NCI-H128 (cell line): ENCODE data around the gene KLLN.
"Not testable (repeated sequence)": the region's sequence is repeated elsewhere in the genome, so short reads cannot be mapped to it uniquely, and the experiment has no call there.

Source experiments
- DNase-seq: peaks from one replicate; lab custom pipeline; 2025; ENCODE audit not compliant: unreplicated experiment; lab: John Stamatoyannopoulos, UW

The KLLN gene

DNA sequence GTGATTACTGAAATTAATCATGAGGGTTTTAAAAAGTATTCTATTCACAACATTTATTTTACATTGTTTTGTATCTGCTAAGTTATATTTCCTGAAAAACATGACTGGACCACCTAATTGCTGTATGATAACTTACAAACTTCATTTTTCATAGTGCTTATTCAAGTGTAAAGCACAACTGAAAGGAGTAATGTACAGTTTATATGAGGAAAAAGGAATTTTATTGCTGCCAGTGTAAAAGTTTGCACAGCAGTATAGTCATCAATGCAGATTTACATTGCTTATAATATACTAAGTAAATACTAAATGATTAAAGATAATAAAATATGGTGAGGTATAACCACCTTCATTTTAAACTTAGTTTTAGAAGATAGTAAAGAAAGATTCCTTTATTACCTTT, 4.1 kb upstream of the KLLN start:
- DNase-seq, result no peak

DNA sequence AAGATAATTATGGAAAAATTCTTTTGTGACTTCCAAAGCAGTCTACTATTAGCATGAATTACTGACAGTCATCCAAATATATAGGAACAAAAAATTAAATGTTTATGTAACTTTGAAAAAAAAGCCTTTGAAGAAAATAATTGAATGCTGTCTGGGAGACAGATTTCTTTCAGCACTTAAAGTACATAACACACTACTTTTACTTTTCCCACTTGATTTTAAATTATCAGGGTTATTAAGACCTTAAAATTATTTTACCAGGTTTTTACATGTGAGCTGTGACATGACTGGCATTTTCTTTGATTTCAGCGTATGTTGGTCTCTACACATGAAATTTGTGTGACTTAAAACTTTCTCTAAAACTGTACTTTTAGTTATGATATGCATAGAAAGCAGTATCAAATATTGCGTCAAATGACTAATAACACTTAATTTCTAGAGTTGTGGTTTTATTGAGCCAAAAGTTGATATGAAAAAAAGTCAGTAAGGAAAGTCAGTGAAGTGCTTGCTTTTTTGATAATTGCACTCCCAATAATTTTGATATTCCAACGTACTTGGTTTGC, 3.2 kb upstream of the KLLN start:
- no peak for DNase-seq

DNA sequence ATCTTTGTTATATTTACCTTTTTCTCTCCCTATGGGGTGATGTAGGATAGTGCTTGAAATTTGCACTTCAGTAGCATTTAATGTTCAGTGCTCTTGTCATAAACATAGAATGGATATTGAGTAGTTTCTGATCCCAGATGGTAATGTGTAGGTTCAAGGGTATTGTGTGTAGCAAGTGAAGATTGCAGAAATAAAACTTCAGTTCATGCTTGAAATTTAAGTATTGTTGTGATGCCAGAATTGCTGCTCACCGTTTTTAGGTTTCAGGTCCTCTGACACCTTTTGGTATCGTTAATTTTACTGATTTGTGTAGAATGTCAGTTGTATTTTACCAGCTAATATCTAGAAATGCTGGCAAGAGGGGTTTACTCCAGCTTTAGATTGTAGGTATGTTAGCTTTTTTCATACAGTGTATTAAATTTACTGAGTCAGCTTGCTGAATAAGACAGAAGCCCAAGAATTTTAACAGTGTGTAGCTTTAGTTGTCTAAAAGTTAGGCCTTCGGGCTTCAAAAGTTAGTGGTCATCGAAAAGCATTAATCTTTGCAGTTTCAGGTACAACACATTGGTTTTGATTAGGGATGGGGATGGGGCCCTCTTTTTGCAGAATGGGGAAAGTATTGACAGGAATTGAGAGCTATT, 2.0 kb upstream of the KLLN start:
- DNase-seq, result no peak

DNA sequence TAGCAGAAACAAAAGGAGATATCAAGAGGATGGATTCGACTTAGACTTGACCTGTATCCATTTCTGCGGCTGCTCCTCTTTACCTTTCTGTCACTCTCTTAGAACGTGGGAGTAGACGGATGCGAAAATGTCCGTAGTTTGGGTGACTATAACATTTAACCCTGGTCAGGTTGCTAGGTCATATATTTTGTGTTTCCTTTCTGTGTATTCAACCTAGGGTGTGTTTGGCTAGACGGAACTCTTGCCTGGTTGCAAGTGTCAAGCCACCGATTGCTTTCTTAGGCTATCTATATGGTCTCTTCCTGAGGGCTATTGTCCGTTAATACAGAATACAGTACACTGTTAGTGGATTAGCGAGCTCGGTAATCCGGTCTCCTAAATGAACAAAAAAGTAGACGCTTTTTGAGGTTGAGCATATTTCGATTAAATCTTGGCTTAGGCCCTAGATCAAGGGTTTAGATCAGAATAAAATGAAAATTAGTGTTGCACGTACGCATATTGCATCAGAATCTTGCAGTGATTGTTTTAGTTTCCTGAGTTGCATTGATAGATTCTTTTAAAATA, 1.2 kb upstream of the KLLN start:
- DNase-seq, result no peak

DNA sequence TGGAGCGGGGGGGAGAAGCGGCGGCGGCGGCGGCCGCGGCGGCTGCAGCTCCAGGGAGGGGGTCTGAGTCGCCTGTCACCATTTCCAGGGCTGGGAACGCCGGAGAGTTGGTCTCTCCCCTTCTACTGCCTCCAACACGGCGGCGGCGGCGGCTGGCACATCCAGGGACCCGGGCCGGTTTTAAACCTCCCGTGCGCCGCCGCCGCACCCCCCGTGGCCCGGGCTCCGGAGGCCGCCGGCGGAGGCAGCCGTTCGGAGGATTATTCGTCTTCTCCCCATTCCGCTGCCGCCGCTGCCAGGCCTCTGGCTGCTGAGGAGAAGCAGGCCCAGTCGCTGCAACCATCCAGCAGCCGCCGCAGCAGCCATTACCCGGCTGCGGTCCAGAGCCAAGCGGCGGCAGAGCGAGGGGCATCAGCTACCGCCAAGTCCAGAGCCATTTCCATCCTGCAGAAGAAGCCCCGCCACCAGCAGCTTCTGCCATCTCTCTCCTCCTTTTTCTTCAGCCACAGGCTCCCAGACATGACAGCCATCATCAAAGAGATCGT, 690 bp upstream of the KLLN start:
- not testable (repeated sequence) for DNase-seq

DNA sequence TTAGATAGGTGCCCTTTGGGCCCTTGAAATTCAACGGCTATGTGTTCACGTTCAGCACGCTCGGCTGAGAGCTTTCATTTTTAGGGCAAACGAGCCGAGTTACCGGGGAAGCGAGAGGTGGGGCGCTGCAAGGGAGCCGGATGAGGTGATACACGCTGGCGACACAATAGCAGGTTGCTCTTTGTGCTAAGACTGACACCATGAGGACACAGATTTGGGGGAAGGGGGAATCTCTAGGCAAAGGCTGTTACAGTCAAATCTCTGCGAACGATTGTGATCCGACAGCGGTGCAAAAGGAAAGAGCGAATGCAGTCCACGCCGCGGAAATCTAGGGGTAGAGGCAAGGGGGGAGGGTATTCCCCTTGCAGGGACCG, 667 bp downstream of the KLLN start:
- DNase-seq, result no peak

DNA sequence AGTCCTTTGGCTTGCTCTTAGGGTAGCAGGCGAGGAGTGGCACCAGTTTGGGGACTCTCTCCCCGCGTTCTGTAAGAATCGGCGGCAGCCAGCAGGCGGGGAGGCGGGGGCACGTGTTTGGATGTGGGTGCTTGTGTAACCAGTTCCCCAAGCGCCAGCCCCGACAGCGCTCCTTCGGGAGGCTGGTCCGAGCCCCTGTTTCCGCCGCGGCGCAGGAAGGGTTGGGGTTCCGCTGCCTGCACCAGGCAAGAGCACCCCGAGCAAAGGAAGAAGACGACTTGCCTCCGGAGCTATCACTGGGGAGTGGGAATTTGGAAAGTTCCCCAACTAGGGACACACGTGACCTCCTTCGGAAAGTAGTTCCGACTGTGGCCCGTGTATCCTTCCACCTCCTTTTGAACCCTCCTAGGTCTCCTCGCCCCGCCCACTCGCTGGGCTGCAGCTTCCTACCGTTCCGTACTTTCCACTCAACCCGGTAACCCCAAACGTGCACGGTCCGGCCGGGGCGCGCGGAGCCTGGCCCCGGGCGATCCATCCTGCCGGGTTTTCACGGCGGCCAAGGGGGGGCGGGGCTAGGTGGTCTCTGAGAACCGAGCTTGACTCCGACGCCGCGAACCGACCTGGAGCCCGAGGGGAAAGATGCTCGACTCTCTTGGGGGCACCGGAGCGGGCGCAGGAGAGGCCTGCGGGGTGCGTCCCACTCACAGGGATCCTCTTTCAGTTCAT, 1.2 kb downstream of the KLLN start:
- DNase-seq, result no peak

DNA sequence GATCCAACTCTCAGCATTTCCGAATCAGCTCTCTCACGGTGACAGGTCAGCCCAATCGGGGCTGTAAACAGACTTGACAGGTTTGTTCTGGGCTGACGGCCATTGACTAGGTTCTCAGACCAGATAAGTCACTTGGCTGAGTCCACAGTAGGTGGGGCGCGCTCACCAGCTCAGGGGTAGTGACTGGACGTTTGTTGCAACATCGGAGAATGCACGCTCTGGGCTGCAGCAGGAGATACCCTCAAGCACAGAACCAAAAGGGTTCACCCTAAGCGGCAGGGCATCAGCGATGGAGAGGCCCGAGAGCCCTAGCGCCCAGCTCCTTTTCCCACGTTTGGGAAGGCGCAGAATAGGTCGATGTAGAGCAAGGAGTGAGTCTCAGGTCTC, 1.8 kb downstream of the KLLN start:
- DNase-seq, result no peak

DNA sequence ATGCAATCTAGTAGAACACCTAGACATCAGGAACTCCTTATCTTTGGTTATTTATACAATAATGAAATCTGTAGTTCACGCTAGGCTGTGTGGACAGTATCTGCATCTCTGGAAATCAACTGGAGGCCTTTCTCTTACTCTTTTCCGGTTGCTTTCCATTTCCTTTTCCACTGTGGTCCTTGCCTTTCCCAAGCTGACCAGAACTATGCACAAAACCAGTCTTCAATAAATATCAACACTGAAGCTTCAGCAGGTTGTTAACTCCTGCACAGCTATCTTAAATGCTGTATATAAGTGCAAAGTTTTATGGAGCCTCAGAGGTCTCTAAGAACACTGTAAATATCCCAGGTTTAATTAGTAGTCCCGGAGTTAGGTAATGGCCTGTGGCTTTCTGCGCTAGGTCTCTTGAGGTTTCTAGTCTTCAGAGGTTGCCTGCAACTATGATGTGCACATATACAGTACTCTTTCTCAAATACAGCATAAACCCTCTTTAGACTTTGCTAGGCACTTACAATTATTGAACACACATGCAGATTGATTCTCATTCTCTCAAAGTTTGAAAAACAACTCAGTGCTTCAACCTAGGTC, 2.4 kb downstream of the KLLN start:
- DNase-seq, result no peak

DNA sequence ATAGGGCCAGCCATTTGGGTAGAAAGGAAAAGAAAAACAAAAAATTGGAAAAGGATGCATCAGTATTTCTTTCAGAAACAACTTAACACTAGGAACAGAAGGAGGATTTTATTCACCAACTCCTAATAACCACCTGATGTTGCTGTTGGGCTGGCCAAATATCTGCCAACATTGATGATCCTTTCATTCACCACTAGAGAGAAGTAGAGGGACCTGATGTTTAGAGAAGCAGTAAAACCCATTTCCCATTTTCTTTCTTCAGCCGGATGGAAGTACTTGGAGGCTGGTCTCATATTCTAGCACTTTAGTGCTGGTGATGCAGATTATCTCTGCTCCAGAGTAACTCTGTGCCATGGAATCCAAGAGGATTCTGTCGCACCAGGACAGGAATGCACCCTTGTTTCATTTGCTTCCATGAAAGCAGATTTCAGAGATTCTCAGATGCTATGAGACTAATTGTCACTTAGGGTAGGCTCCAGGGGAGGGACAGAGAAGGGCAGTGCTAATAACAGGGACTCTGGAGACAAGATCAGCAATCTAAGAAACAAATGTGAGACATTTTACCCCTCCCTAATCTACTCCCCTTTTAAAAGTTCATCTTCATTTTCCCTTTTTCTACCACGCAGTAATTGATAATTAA, 3.1 kb downstream of the KLLN start:
- no peak for DNase-seq

DNA sequence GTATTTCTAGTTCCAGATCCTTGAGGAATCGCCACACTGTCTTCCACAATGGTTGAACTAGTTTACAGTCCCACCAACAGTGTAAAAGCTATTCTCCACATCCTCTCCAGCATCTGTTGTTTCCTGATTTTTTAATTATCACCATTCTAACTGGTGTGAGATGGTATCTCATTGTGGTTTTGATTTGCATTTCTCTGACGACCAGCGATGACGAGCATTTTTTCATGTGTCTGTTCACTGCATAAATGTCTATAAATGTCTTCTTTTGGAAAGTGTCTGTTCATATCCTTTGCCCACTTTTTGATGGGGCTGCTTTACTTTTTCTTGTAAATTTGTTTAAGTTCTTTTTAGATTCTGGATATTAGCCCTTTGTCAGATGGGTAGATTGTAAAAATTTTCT, 7.7 kb downstream of the KLLN start:
- DNase-seq, result not testable (repeated sequence)

DNA sequence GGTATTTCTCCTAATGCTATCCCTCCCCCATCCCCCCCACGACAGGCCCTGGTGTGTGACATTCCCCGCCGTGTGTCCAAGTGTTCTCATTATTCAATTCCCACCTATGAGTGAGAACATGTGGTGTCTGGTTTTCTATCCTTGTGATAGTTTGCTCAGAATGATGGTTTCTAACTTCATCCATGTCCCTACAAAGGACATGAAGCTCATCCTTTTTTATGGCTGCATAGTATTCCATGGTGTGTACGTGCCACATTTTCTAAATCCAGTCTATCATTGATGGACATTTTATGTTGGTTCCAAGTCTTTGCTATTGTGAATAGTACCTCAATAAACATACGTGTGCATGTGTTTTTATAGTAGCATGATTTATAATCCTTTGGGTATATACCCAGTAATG, 8.1 kb downstream of the KLLN start:
- DNase-seq, result not testable (repeated sequence)

DNA sequence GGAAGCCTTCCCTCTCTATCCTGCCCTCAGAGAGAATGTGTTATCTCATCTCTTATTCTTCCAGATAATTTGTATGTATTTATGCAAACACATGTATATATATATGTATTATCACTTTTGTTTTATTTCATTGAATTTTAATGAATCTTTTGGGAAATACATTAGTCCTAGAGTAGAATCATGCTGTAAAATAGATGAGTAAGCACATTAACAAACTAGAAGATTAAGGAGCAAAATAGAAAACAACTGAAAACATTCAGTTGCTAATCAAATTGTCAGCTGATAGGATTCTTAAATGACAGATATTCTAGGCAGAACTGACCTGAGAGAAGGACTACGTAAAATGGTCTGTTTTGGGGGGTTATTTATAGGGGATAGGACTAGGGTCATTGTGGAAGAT, 11.2 kb downstream of the KLLN start:
- no peak for DNase-seq

DNA sequence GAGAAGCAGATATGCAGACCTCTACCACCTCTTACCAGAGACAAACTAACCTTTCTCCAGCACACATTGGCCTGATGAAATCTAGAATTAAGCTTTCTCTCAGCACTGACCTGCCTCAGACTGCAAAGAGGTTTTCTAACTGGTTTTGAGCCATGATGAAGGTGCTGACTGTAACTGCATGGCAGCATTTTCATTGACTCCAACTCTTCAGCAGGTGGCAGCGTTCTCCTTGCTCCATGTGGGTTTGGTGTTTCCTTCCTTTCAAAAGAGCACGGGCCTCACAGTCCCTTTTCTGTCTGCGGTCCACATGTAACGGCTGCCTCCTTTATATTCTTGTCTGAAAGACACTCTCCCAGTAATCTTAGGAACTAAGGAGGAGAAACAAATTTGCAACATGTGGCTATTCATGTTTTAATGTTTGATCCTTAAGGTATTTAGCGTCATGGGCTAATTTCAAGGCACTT, 12.6 kb downstream of the KLLN start:
- DNase-seq, result no peak

DNA sequence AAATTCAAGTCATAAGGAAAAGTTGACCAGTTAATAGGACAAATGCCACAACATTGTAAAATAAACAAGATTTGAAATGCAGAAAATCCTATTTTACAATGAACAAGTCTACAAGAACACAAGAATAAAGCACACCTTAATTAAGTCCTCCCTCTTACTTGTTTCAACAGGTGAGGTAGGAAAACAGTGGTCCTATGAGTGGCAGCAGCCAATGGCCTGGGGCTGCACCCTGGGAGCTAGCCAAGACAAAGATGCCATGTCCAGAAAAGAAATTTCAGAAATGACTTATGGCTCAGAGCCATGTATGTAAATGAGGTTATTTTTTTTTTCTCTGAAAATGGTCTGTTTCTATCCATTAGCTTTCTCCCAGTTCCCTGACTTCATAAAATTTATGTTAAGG, 14.3 kb downstream of the KLLN start:
- DNase-seq, result no peak

DNA sequence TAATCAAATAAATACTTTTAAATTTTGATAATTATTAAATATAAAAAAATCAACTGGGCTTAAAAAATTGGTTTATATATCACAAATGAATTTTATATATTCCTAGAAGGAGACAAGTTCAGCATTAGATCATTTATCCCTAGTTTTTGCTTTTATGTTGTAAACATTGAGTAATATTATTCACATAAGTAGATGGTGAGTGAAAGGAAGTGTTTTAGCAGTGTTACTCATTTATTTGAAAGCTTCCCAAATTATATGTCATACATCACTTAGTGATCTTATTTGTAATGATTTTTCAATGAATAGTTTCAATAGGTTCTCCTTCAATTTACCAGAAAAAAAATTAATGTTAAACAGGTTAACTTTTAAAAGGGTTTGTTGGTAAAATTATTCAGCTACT, 15.8 kb downstream of the KLLN start:
- no peak for DNase-seq

DNA sequence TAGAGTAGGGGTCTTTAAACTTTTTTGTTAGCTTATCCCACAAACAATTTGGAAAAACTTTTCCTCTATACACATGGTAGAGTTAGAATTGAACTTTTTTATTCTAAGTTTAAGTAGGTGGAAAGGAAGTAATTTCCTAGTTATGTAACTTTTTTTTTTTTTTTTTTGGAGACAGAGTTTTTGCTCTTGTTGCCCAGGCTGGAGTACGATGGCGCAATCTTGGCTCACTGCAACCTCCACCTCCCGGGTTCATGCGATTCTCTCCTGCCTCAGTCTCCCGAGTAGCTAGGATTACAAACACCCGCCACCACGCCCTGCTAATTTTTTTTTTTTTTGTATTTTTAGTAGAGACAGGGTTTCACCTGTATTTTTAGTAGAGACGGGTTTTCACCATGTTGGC, 16.6 kb downstream of the KLLN start:
- DNase-seq, result not testable (repeated sequence)

DNA sequence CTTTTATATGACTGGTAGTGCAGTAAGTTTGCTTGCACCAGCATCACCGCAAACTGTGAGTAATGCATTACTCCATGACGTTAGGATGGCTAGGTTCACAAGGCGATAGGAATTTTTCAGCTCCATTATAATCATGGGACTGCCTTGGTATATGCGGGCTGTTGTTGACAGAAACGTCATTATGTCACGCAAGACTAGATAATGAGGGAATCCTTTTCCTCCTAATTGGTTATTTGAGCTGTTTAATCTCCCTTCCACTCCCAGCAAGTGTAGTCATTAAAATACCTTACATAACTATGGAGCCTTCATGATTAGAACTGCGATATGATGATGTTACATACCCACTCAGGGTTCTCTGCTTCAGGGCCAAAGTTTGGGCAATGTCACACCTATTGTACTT, 17.3 kb downstream of the KLLN start:
- no peak for DNase-seq

DNA sequence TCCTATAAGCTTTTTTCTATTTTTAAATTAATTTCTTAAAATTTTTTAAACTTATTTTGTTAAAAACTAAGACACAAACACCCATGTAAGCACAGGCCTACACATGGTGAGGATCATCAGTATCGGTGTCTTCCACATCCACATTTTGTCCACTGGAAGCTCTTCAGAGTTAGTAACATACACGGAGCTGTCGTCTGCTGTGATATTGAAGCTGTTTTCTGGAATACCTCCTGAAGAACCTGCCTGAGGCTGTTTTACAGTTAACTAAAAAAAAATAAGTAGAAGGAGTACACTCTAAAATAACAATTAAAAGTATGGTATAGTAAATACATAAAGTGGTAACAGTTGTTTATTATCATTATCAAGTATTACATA, 17.7 kb downstream of the KLLN start:
- no peak for DNase-seq

DNA sequence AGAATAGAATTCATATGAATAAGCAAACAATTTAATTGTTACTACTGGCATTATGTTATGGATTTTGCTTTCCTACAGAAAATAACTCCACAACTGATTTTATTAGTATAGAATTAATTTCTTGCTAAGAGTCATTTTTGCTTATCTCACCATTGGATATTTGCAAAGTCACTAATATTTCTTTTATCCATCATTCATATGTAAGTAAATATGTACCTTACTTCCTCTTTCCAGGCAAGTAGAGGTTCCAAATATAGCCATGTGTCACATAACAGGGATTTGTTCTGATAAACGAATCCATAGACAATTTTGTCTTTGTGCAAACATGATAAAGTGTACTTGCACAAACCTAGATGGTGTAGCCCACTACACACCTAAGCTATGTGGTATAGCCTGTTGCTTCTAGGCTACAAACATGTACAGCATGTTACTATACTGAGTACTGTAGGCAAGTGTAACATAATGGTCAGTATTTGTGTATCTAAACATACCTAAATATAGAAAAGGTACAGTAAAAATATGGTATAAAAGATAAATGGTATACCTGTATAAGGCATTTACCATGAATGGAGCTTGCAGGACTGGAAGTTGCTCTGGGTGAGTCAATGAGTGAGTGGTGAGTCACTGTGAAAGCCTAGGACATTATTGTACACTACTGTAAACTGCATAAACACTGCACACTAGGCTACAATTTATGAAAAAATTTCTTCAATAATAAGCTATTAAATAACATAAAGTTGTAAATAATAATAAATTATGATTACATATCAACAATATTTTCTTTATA, 18.3 kb downstream of the KLLN start:
- no peak for DNase-seq
